Activated CD8-positive, alpha-beta memory T cell treated with anti-CD3 and anti-CD28 coated beads, Interleukin-2, amount 50 U/mL, for 24 hours (primary cell): ENCODE data around the gene CDC25B.
A peak's percentile ranks its signal among the peaks of the same experiment; 100 is the strongest.
"Not testable (repeated sequence)": the region's sequence is repeated elsewhere in the genome, so short reads cannot be mapped to it uniquely, and the experiment has no call there.

Experiments
- DNase-seq: peaks from one replicate; pipeline ENCODE4 v3.0.0-alpha.2; 2020; ENCODE audit errors: extremely low read depth

The CDC25B gene

DNA sequence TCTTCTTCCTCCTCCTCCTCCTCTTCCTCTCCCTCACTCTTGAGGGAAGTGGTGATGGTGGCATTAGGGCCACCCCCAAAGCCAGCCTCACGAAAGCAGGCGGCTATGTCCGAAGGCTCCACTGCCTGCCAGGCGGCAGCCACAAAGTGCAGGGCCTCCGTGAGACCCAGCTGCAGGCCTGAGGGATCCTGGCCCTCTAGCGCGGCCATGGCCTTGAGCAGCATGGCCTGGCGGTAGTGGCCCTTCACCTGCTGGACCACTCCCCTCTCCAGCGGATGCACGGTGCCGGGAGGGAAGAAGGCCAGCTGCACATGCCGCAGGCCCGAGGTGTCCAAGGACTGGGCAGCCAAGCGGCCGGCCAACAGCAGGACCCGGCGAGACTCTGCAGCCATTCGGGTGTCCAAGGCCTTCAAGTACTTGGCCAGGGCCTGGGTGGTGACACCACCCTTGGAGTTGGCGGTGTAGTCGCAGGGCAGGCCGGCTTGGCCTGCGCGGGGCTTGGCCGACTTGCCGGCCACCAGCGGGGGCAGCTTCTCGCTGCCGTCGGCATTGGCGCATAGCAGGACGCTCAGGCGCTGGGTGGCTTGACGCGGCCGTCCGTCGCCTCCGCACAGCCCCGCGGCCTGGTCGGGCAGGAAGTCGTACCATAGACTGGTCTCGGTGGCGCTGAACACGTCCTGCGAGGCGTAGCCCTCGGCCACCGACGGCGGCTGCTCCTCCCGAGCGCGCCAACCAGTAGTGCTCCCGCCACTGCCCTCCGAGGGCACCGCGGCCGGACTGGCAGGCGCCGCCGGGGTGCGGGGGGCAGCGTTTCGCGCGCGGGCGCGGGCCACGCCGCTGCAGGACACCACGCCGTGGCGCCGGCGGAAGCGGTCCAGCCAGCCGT is 10.6 kb upstream of the CDC25B start:
- no peak for DNase-seq

DNA sequence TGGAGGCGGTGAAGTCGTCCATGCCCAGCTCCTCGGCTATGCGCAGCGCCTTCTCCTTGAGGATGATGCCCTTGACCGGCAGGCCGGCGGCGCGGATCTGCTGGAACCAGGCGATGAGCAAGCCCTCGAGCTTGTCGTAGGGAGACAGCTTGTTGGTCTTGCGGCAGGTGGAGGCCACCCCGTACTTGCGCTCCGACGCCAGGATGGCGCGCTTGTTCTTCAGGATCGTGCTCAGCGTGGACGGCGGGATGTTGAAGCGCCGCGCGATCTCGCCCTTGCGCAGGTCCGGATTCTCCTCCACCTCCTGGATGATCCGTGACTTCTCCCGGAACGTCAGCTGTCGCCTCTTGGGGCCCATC is 10.0 kb upstream of the CDC25B start:
- no peak for DNase-seq

DNA sequence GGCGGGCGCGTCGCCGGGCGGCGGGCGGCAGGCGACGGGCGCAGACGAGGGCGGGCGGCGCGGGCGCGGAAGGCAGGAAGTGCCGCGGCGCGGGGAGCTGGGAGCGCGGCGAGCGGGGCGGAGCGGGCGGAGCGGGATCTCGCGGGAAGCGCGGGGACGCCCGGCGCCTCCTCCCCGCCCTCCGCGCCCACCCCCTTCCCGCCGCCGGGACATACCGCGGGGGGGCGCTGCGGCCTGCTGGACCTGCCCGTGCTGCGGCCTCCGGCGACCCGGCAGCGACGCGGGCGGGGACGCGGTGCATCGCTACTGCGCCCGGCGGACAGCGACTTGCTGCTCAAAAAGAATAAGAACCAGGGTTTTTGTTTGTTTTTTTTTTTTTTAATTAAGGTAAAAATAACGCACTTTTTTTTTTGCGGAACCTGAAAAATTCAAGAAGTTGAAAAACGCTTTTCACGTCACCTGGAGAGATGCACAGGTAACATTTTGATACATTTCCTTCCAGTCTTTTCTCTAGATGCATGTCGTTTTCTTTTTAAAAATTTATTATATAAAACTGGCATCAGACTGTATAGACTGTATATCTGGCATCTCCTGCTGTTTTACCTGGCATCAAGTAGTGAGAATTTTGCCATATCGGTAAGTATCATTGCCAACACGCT is 9.3 kb upstream of the CDC25B start, which contains the start of gene CENPB:
Gene CENPB (minus strand): TSS at position 76 of the 659 bp plus-strand sequence. CDS start 257 bp downstream, outside the sequence.
- peak; percentile 65 for DNase-seq

DNA sequence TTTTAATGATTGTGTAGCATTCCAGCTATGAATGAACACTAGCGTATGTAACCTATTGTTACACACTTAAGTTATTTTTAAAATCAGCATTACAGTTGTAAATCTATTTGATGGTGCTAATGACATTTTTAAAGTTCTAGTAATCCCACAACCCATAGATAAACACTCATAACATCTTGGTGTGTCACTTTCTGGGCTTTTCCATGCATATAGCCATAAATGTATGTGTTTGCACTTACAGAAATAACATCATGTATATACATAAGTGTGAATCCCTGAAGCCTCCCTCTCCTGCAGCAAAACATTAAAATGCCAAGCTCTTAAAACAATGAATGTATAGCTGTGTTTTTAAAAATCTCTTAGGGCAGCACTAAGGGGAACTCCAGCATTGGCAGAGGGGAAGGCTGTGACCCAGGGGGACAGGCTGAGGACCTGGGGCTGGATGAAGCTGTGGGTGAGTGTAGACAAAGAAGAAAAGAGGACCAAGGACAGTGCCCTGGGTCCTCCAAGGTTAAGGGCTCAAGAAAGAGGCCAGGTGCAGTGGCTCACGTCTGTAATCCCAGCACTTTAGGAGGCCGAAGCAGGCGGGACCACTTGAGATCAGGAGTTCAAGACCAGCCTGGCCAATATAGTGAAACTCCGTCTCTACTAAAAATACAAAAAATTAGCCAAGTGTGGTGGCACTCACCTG is 8.6 kb upstream of the CDC25B start:
- no peak for DNase-seq

DNA sequence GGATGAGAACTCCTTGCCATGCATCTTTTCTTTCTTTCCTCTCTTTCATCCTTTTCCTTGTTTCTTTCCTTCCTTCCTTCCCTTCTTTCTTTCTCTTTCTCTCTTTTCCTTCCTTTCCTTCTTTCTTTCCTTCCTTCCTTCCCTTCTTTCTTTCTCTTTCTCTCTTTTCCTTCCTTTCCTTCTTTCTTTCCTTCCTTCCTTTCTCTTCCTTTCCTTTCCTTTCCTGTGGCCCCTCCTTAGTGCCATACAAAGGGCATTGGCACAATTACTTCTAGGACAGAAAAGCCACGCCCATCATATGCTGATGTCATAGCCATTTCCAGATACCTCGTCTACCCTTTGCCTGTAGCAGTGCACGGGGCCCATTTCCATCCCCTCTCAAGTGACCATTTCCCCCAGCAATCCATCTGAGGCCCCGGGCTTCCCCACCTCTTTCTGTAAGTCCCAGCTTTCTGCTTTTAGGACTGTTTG is 7.4 kb upstream of the CDC25B start:
- DNase-seq = no peak

DNA sequence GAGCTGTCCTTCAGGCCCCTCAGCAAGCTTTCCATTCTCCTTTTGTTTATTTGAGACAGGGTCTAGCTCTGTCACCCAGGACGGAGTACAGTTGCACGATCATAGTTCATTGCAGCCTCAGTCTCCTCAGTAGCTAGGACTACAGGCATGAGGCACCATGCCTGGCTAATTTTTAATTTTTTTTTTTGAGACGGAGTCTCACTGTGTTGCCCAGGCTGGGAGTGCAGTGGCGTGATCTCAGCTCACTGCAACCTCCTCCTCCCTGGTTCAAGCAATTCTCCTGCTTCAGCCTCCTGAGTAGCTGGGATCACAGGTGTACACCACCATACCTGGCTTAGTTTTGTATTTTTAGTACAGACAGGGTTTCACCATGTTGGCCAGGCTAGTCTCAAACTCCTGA is 6.9 kb upstream of the CDC25B start:
- DNase-seq = not testable (repeated sequence)

DNA sequence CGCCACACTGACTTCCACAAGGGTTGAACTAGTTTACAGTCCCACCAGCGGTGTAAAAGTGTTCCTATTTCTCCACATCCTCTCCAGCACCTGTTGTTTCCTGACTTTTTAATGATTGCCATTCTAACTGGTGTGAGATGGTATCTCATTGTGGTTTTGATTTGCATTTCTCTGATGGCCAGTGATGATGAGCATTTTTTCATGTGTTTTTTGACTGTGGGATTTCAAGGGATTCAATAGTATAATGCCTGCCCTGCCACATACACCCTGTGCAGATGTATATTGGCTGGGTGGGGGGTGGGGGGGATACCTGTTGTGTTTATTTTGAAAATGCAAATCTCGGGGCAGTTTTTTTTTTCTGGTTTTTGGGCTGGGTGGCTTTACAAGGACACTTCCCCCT is 1.9 kb upstream of the CDC25B start:
- not testable (repeated sequence) for DNase-seq

DNA sequence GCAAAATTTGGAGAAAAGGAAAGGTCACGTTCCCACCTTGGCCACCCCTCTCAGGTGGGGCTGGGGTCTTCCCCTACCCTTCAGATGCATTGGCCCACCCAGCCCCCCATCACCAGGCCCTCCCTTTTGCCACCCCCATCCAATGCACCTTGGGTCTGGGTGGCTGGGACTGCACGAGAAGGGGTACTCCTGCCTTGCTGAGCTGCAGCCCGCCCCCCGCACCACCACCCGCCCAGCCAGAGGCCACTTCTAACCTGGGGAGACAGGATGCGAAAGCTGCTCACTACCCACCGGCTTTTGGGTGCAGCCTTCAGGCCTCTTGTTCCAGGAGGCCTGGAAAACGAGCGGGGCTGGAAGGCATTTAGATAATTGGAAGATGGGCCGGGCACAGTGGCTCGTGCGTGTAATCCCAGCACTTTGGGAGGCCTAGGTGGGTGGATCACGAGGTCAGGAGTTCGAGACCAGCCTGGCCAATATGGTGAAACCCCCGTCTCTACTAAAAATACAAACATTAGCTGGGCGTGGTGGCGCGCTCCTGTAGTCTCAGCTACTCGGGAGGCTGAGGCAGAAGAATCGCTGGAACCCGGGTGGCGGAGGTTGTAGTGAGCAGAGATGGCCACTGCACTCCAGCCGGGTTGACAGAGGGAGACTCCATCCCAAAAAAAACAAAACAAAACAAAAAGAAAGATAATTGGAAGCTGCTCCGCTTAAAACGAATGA is 1.2 kb upstream of the CDC25B start:
- no peak for DNase-seq

DNA sequence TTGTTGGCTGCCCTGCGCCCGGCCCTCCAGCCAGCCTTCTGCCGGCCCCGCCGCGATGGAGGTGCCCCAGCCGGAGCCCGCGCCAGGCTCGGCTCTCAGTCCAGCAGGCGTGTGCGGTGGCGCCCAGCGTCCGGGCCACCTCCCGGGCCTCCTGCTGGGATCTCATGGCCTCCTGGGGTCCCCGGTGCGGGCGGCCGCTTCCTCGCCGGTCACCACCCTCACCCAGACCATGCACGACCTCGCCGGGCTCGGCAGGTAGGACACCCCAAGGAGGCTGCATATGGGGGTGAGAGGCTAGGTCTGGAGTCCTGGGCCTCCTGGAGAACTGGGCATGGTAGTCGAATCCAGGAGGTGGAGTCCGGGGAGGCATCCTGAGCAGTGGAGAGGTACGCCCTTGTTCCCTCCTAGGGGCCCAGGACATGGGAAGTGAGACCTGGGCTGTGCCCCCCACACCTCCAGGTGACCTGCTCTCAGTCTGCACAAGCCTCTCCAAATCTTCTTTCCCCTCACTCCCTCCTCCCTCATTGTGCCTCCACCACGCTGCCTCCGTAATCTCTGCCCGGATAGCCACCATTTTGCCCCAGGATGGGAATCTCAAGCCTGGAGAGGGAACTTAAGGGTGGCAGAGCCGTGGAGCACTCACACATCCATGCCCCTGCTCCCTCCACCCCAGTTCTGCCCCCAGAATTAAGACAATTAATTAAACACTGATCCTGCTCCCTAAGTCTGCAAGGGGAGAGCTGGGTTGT is 541 bp downstream of the CDC25B start:
- DNase-seq = no peak

DNA sequence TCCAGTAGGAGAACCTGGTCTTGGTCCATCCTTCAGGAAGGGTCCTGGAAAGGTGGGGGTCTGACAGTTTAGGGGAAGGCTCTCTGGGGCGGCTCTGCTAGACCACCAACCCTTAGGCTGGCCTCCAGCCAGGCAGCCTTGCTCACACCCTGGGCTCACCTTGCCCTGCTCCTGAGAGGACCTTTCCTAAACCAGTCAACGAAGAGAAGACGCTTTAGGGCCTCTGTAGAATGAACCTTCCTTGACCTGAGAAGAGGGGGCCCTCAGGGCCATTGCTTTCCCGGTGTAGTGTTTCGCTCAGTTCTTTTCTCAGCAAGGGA is 1.1 kb downstream of the CDC25B start:
- DNase-seq = no peak

DNA sequence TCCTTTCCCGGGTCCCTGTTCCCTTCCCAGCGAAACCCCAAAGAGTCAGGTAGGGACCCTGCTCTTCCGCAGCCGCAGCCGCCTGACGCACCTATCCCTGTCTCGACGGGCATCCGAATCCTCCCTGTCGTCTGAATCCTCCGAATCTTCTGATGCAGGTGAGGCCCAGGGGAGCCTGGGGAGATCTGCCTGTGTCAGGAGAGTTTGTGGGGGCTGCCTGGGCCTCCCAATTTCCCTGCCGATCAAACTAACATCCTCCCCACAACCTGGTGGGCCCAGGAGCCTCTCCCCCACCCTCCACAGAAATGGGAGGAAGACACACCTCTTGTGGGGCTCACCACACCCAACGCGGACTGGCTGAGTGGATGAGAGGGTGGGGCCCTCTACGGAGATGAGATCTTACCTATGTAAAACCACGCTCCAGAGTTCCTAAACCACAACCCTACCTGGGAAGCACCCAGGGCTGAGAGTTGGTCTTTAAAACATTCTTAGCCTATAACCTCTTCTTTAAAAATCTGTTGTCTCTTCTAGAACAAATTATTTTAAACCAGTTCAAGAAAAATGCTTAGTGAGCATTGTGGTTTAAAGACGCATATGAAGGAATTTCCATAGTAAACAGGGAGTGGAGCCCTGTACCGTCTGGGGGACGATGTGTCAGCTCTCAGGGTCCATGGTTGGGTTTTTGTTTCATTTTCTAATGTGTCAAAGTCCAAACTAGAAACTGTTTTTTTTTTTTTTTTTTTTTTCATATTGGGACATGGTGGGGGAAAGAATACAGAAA is 1.7 kb downstream of the CDC25B start:
- no peak for DNase-seq

DNA sequence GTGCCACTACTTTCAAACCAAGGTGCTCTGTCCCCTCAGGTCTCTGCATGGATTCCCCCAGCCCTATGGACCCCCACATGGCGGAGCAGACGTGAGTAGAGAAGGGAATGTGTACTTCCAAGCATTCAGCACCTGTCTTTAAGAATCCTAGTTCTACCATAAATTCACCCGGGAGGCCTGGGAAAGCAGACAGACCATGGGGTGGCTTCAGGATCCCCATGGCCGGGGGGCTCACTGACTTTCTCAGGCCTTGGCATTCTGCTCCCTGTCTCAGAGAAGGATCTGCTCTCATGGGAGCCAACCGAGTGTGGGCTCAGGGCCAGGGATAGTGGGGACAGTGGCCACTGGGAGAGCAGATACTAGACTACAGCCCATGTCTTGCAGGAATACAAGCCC is 2.3 kb downstream of the CDC25B start:
- no peak for DNase-seq

DNA sequence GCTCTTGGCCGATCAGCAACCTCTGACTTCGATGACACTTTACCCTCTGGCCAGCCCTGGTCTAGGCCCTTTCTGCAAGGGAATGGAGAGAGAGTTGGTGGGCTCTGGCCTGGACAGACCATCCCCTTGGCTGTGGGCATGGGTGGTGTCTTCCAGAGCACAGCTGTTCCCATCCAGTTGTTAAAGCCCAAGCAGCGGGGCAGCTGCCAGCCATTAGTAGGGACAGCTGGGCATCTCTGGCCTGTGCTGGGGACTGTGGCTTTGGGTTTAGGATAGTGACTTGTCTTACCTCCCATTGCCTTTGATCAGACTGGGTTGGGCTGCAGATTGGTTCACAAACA is 2.8 kb downstream of the CDC25B start:
- no peak for DNase-seq

DNA sequence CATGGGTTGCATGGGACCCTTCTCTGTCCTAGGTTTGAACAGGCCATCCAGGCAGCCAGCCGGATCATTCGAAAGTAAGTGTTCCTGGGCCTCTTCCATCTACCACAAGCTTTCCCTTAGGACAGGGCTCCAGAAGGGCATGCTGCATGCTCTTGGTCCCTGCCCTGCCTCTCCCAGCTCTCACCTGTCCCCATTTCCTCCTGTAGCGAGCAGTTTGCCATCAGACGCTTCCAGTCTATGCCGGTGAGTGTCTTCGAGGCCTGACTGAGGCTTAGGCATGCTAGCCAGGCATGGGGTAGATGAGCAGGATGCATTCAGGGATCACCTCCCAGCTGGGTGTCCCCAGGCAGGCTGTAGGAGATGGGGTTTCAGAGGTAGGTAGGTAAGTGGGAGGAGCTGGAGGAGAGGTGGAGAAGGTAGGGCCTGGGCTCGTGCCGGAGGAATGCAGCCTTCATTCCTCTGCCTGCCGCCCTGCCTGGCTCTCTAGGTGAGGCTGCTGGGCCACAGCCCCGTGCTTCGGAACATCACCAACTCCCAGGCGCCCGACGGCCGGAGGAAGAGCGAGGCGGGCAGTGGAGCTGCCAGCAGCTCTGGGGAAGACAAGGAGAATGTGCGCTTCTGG is 4.3 kb downstream of the CDC25B start:
- no peak for DNase-seq

DNA sequence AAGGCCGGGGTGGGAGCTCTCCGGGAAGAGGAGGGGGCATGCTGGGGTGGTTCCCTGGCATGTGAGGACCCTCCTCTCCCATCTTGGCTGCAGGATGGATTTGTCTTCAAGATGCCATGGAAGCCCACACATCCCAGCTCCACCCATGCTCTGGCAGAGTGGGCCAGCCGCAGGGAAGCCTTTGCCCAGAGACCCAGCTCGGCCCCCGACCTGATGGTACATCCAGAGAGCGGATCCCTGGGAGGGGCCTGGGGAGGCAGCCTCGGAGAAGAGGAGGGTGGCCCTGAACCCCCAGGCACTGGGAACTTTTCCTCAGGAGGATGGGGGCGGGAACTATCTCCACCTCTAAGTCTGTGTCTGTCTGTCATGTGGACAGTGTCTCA is 4.8 kb downstream of the CDC25B start:
- DNase-seq = no peak

DNA sequence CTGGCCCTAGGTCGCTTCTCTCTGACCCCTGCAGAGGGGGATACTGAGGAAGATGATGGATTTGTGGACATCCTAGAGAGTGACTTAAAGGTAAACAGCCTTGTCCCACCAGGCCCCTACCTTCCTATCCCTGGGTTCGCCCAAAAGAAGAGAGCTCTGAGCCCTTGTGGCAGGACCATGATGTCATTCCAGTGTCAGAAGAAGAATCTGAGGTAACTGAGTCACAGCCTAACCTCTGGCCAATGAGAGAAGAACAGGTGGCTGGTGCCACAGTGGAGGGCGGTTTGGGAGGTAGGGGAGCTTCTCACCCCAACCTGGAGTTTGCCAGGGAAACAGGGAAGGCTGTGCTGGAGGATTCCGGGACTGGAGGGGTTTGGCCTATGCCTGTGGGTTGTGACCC is 5.2 kb downstream of the CDC25B start:
- no peak for DNase-seq

DNA sequence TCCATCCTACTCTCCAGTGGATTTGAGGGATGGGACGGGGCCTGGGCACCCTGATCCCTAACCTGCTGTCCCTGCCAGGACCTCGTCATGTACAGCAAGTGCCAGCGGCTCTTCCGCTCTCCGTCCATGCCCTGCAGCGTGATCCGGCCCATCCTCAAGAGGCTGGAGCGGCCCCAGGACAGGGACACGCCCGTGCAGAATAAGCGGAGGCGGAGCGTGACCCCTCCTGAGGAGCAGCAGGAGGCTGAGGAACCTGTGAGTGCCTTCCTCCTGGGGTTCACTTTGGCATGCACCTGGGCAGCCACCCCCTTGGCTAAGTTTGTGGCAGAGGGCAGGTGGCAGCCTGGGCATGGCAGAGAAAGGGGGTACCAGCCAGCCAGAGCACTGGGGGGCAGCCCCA is 5.7 kb downstream of the CDC25B start:
- DNase-seq = no peak

DNA sequence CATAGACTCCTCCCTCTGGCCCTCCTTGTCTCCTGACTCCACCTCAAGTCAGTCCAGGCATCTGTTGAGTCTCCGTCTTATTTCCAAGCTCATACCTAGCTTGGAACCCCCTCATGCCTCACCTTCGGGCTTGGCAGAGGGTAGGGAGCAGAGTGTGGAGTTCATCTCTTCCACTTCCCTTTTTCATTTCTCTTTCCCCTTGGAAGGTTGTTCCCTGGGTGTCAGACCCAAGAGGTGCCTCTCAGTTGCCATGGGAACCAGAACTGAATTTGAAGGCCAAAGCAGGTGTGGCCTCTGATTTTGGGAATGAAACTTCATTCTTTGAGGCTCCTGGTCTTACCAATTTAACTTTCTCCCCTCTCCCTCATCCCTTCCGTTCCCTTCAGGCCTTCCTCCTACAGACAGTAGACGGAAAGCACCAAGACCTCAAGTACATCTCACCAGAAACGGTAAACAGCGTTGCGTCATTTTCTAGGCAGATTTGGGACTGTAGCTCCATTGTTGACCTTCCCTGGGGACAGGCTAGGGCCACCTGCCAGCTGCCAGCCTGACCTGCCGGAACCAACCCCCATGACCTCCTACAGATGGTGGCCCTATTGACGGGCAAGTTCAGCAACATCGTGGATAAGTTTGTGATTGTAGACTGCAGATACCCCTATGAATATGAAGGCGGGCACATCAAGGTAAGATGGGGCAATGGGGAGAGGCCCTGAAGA is 6.6 kb downstream of the CDC25B start:
- no peak for DNase-seq

DNA sequence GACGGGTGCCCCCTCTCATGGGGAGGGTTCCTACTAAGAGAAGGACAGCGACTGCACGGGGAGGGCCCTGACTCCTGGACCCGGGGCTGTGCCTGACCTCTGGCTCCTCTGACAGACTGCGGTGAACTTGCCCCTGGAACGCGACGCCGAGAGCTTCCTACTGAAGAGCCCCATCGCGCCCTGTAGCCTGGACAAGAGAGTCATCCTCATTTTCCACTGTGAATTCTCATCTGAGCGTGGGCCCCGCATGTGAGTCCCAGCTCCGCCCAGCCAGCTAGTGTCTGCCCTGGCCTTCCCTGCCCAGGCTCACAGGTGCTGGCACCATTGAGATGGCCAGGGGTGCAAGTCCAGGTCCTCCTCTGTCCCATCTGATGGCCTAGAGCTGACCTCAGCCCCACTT is 7.2 kb downstream of the CDC25B start:
- DNase-seq = no peak

DNA sequence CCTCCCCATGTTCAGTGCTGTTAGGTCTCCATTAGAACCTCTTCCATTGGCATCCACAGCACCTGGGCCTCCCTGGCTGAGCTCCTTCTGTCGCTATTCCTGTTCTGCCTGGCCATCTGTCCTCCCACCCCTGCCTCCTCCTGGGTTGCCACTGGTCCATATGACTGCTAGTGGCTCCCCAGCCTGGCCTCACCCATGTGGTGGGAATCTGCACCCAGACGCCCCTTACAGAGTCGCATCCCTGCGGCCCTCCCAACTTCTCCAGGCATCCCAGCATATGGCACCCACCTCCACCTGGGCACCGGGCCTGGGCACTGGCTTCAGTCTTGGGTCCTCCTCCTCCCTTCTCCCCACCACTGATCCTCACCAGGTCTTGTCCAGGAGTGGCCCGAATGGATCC is 7.7 kb downstream of the CDC25B start:
- DNase-seq = no peak
